IMR-90 (cell line): Measurements from ENCODE around the gene RALGAPA2. TPM values are rescaled to one million over a fixed set of nuclear protein-coding genes. Genes with fewer than 3 reads are reported as not detected.

Experiments
- ATAC-seq: fragments of 200-7000 bp; cut with Tn5 transposase; 2 replicates; pipeline ENCODE4 v1.9.1; 2020; ENCODE audit warnings: low read depth, mild to moderate bottlenecking, moderate library complexity
- BruUV-seq: library from RNA; stranded (reverse); fragments of 400-500 nt; replicated peaks from 2 replicates; lab custom pipeline; 2021; lab: Mats Ljungman, UMichigan
- CTCF ChIA-PET: fragments of 300-600 bp; formaldehyde crosslinking; extraction: SDS; loops from one replicate; lab custom pipeline; 2021; ENCODE audit warnings: antibody characterized with exemption; lab: Yijun Ruan, JAX
- POLR2A ChIA-PET: fragments of 300-600 bp; sonication (Branson Sonifier 250); formaldehyde crosslinking; loops from one replicate; lab custom pipeline; 2022; ENCODE audit warnings: antibody characterized with exemption; ENCODE audit not compliant: unreplicated experiment; lab: Charles Lee
- DNase-seq: peaks from one replicate; pipeline ENCODE4 v3.0.0; 2013
- H2AFZ ChIP-seq: replicated peaks from 2 replicates; pipeline ENCODE3; 2013; ENCODE audit warnings: low read length, mild to moderate bottlenecking; ENCODE audit not compliant: poor library complexity
- H2AK5ac ChIP-seq: 2 replicates; pipeline ENCODE4 v1.6.1; 2013; ENCODE audit warnings: low read depth, low read length, inconsistent platforms
- H2AK9ac ChIP-seq: replicated peaks from 2 replicates; pipeline ENCODE3; 2013; ENCODE audit warnings: mild to moderate bottlenecking, low read depth, low read length, moderate library complexity; ENCODE audit not compliant: poor library complexity
- H2BK120ac ChIP-seq: 2 replicates; pipeline ENCODE4 v1.6.1; 2013; ENCODE audit warnings: low read depth, low read length, inconsistent platforms
- H2BK15ac ChIP-seq: 3 replicates; pipeline ENCODE4 v1.6.1; 2013; ENCODE audit warnings: low read depth, low read length, inconsistent platforms
- H2BK20ac ChIP-seq: 2 replicates; pipeline ENCODE4 v1.6.1; 2013; ENCODE audit warnings: low read depth, mild to moderate bottlenecking, inconsistent platforms, low read length, moderate library complexity
- H2BK5ac ChIP-seq: 2 replicates; pipeline ENCODE4 v1.6.1; 2013; ENCODE audit warnings: mild to moderate bottlenecking, low read depth, low read length, inconsistent platforms; ENCODE audit not compliant: poor library complexity, severe bottlenecking
- H3K14ac ChIP-seq: replicated peaks from 2 replicates; pipeline ENCODE4 v1.6.1; 2013; ENCODE audit warnings: low read depth, low read length, inconsistent platforms
- H3K18ac ChIP-seq: 2 replicates; pipeline ENCODE4 v1.6.1; 2013; ENCODE audit warnings: low read depth, low read length, control low read depth
- H3K23ac ChIP-seq: 2 replicates; pipeline ENCODE4 v1.6.1; 2013; ENCODE audit warnings: low read depth, low read length, inconsistent platforms
- H3K27ac ChIP-seq: 2 replicates; pipeline ENCODE4 v1.5.1; 2013; ENCODE audit warnings: mild to moderate bottlenecking, control low read depth, low read length; ENCODE audit not compliant: insufficient read depth
- H3K27me3 ChIP-seq: 2 replicates; pipeline ENCODE4 v1.6.1; 2013; ENCODE audit warnings: low read length; ENCODE audit not compliant: control insufficient read depth, insufficient read depth
- H3K36me3 ChIP-seq: 2 replicates; pipeline ENCODE4 v1.6.1; 2013; ENCODE audit warnings: low read length, mixed read lengths; ENCODE audit not compliant: control insufficient read depth, insufficient read depth
- H3K4ac ChIP-seq: 2 replicates; pipeline ENCODE4 v1.6.1; 2013; ENCODE audit warnings: low read depth, low read length, inconsistent platforms
- H3K4me1 ChIP-seq: 2 replicates; pipeline ENCODE4 v1.6.1; 2013; ENCODE audit warnings: low read length, mixed read lengths; ENCODE audit not compliant: control insufficient read depth, insufficient read depth
- H3K4me2 ChIP-seq: 2 replicates; pipeline ENCODE4 v1.6.1; 2013; ENCODE audit warnings: low read depth, mild to moderate bottlenecking, control low read depth, low read length, moderate library complexity
- H3K4me3 ChIP-seq: 2 replicates; pipeline ENCODE4 v1.5.1; 2013; ENCODE audit warnings: low read depth, mild to moderate bottlenecking, control low read depth, low read length, moderate library complexity; ENCODE audit not compliant: insufficient read depth
- H3K56ac ChIP-seq: 2 replicates; pipeline ENCODE4 v1.6.1; 2013; ENCODE audit warnings: low read length, inconsistent platforms; ENCODE audit not compliant: insufficient read depth; ENCODE audit errors: extremely low read depth
- H3K79me1 ChIP-seq, 2 experiments: 2 replicates each; pipeline ENCODE4 v1.6.1; 2013; ENCODE audit warnings: low read length in 2 of 2, inconsistent platforms in 1 of 2, low read depth in 1 of 2
- H3K9ac ChIP-seq: 2 replicates; pipeline ENCODE4 v1.6.1; 2013; ENCODE audit warnings: low read depth, low read length, control low read depth
- H3K9me1 ChIP-seq: 2 replicates; pipeline ENCODE4 v1.6.1; 2013; ENCODE audit warnings: low read length, inconsistent platforms; ENCODE audit not compliant: insufficient read depth
- H3K9me3 ChIP-seq: 2 replicates; pipeline ENCODE4 v1.6.1; 2013; ENCODE audit warnings: low read length; ENCODE audit not compliant: control insufficient read depth, insufficient read depth
- H4K20me1 ChIP-seq: 2 replicates; pipeline ENCODE4 v1.6.1; 2013; ENCODE audit warnings: low read length, inconsistent platforms; ENCODE audit not compliant: insufficient read depth
- H4K5ac ChIP-seq: 2 replicates; pipeline ENCODE4 v1.6.1; 2013; ENCODE audit warnings: mild to moderate bottlenecking, low read depth, low read length, control low read depth
- H4K8ac ChIP-seq, 2 experiments: 2 replicates each; pipeline ENCODE4 v1.6.1; 2013; ENCODE audit warnings: low read depth in 2 of 2, low read length in 2 of 2, control low read depth in 1 of 2, inconsistent platforms in 1 of 2
- H4K91ac ChIP-seq: 2 replicates; pipeline ENCODE4 v1.6.1; 2013; ENCODE audit warnings: low read depth, low read length, inconsistent platforms; ENCODE audit not compliant: insufficient read depth
- BHLHE40 ChIP-seq: fragments of 150-350 bp; IDR thresholded peaks from 2 replicates; pipeline ENCODE4 v1.6.1; 2016; ENCODE audit warnings: mild to moderate bottlenecking, low read depth, low read length
- CEBPB ChIP-seq: IDR thresholded peaks from 2 replicates; pipeline ENCODE4 v1.6.1; 2012; ENCODE audit warnings: low read depth, low read length, improper control_type of control experiment
- CHD1 ChIP-seq: IDR thresholded peaks from 2 replicates; pipeline ENCODE4 v1.6.1; 2012; ENCODE audit warnings: low read depth, low read length, improper control_type of control experiment
- FOS ChIP-seq: fragments of 150-350 bp; IDR thresholded peaks from 2 replicates; pipeline ENCODE4 v1.6.1; 2016; ENCODE audit warnings: low read depth, low read length
- MAFK ChIP-seq: IDR thresholded peaks from 2 replicates; pipeline ENCODE4 v1.6.1; 2012; ENCODE audit warnings: low read depth, low read length, improper control_type of control experiment
- MAZ ChIP-seq: IDR thresholded peaks from 2 replicates; pipeline ENCODE4 v1.6.1; 2012; ENCODE audit warnings: low read depth, mild to moderate bottlenecking, low read length, improper control_type of control experiment, moderate library complexity, borderline replicate concordance
- MXI1 ChIP-seq: IDR thresholded peaks from 2 replicates; pipeline ENCODE4 v1.6.1; 2012; ENCODE audit warnings: low read depth, mild to moderate bottlenecking, low read length, moderate library complexity, borderline replicate concordance
- NFE2L2 ChIP-seq: fragments of 150-350 bp; IDR thresholded peaks from 2 replicates; pipeline ENCODE4 v1.6.1; 2016; ENCODE audit warnings: low read depth, mild to moderate bottlenecking, low read length
- POLR2A ChIP-seq: IDR thresholded peaks from 2 replicates; pipeline ENCODE4 v1.6.1; 2012; ENCODE audit warnings: mild to moderate bottlenecking, low read depth, low read length
- RCOR1 ChIP-seq: IDR thresholded peaks from 2 replicates; pipeline ENCODE4 v1.6.1; 2012; ENCODE audit warnings: mild to moderate bottlenecking, low read length, improper control_type of control experiment; ENCODE audit not compliant: insufficient replicate concordance
- RFX5 ChIP-seq: IDR thresholded peaks from 2 replicates; pipeline ENCODE4 v1.8.0; 2012; ENCODE audit warnings: low read depth, mild to moderate bottlenecking, low read length, moderate library complexity
- SMC3 ChIP-seq: fragments of 150-350 bp; IDR thresholded peaks from 2 replicates; pipeline ENCODE4 v1.6.1; 2016; ENCODE audit warnings: low read depth, mild to moderate bottlenecking, antibody characterized with exemption, low read length, moderate library complexity
- WGBS, 2 experiments: methylation state at CpG; one replicate each; pipeline versions ENCODE4 v1.1.5 to v1.1.7; 2013; ENCODE audit warnings: missing lambda C conversion rate in 2 of 2; ENCODE audit not compliant: insufficient read length in 1 of 2; ENCODE audit errors: extremely low coverage in 2 of 2; 5-methylcytosine and 5-hydroxymethylcytosine counted together
- dilution Hi-C: fragments of 300-500 bp; cut with HindIII; formaldehyde crosslinking; loops from one replicate; pipeline ENCODE4 v1.14.3; 2018; ENCODE audit warnings: low sequenced_read_pairs; ENCODE audit not compliant: unreplicated experiment
- in situ Hi-C: fragments of 300-500 bp; cut with MboI; formaldehyde crosslinking; loops from 3 replicates; pipeline ENCODE4 v1.14.3; 2019; ENCODE audit warnings: low sequenced_read_pairs, inconsistent platforms, mixed read lengths
- intact Hi-C: fragments of 100-400 bp; cut with micrococcal nuclease; formaldehyde crosslinking; loops from 2 replicates; pipeline ENCODE4 v1.10.0; 2022
- polyA plus RNA-seq, 3 experiments: library from polyadenylated mRNA; depleted of rRNA; stranded (reverse); fragments of >200 nt; gene quantifications; 2 replicates each; pipeline ENCODE4 v1.2.3, GENCODE V29; 2012; ENCODE audit warnings: low replicate concordance in 1 of 3
- total RNA-seq: library from RNA; depleted of rRNA; stranded (reverse); fragments of >200 nt; gene quantifications from 2 replicates; pipeline ENCODE4 v1.2.3, GENCODE V29; 2012
- TF ChIP-seq, protein P1 (sequence below): fragments of 150-350 bp; IDR thresholded peaks from 2 replicates; pipeline ENCODE4 v1.6.1; 2017; ENCODE audit warnings: mild to moderate bottlenecking, antibody characterized with exemption, low read length, low read depth
- TF ChIP-seq, protein P2 (sequence below): fragments of 150-350 bp; IDR thresholded peaks from 2 replicates; pipeline ENCODE4 v1.6.1; 2016; ENCODE audit warnings: low read depth, mild to moderate bottlenecking, low read length, moderate library complexity, borderline replicate concordance

The RALGAPA2 gene
- total and polyA plus RNA-seq, 2 of the 4 experiments (the other 2 are of a cell fraction): 1.3 to 3.9 TPM

DNA sequence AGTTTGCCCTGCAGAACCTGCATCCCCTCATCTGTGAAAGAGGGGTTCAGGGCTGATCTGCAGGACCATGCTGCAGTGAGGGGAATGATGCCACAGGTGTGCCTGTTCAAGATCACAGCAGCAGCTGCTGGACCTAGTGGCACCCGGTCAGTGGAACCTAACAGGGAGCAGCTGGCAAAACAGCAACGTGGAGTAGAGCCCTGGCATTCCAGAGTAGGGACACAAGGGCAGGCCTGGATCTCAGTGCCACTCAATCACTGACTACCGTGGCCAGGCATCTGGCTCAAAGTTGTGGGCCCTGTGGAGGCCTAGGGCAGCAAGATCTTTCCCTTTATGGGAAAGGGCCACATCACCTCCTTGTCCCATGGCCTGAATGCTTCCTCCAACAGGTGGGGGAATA, 282.4 kb downstream of the RALGAPA2 start:
- Histone ChIP-seq H2AK9ac (no peak overlapping the region), H3K27me3 (no peaks in the 10 kb centered on the region), H3K18ac (no peak overlapping the region), H3K27ac (no peak overlapping the region), H3K4ac (no peak overlapping the region), H4K20me1 (no peaks in the 10 kb centered on the region), H3K4me2 (no peak overlapping the region), H3K9me1 (no peaks in the 10 kb centered on the region), H2BK5ac (no peak overlapping the region), H4K91ac (no peak overlapping the region), H3K56ac (no peak overlapping the region), H2BK20ac (no peak overlapping the region), H3K4me1 (no peaks in the 10 kb centered on the region), H3K9ac (no peak overlapping the region), H3K14ac (no peak overlapping the region), H3K36me3 (no peaks in the 10 kb centered on the region), H3K4me3 (no peak overlapping the region), H3K23ac (no peak overlapping the region), H2AK5ac (no peak overlapping the region), H2BK120ac (no peak overlapping the region), H4K8ac (no peak overlapping the region), H2AFZ (peak overlapping the region; percentile 15), H2BK15ac (no peak overlapping the region), H3K79me1 (no peaks in the 10 kb centered on the region), H4K5ac (no peak overlapping the region), H3K9me3 (no peaks in the 10 kb centered on the region)
- WGBS, 2 experiments: 62% methylated on average over 2 of the region's 3 CpGs; no CpG with 5 or more reads in 1 of the 2 experiments
- TF ChIP-seq CHD1 (no peak), FOS (no peak), MAFK (no peak), MAZ (no peak), SMC3 (no peak), RFX5 (no peak), NFE2L2 (no peak), POLR2A (no peak), MXI1 (no peak), CEBPB (no peak), BHLHE40 (no peak), RCOR1 (no peak)
- TF ChIP-seq, protein P1, sequence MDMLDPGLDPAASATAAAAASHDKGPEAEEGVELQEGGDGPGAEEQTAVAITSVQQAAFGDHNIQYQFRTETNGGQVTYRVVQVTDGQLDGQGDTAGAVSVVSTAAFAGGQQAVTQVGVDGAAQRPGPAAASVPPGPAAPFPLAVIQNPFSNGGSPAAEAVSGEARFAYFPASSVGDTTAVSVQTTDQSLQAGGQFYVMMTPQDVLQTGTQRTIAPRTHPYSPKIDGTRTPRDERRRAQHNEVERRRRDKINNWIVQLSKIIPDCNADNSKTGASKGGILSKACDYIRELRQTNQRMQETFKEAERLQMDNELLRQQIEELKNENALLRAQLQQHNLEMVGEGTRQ: no peak
- TF ChIP-seq, protein P2, sequence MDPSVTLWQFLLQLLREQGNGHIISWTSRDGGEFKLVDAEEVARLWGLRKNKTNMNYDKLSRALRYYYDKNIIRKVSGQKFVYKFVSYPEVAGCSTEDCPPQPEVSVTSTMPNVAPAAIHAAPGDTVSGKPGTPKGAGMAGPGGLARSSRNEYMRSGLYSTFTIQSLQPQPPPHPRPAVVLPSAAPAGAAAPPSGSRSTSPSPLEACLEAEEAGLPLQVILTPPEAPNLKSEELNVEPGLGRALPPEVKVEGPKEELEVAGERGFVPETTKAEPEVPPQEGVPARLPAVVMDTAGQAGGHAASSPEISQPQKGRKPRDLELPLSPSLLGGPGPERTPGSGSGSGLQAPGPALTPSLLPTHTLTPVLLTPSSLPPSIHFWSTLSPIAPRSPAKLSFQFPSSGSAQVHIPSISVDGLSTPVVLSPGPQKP: no peak
- ChIA-PET CTCF (no interaction called here), POLR2A (no interaction called here)
- intact Hi-C loops: no loop called here
- no peak for ATAC-seq
- dilution Hi-C loops: no loop called here
- in situ Hi-C loops: no loop called here
- no peak for DNase-seq
- BruUV-seq: no TSS peak
